NCI-H1048 (cell line): Measurements from ENCODE around the gene USP24.

Experiments used
- DNase-seq: peaks from one replicate; lab custom pipeline; 2025; lab: John Stamatoyannopoulos, UW

USP24 gene

DNA sequence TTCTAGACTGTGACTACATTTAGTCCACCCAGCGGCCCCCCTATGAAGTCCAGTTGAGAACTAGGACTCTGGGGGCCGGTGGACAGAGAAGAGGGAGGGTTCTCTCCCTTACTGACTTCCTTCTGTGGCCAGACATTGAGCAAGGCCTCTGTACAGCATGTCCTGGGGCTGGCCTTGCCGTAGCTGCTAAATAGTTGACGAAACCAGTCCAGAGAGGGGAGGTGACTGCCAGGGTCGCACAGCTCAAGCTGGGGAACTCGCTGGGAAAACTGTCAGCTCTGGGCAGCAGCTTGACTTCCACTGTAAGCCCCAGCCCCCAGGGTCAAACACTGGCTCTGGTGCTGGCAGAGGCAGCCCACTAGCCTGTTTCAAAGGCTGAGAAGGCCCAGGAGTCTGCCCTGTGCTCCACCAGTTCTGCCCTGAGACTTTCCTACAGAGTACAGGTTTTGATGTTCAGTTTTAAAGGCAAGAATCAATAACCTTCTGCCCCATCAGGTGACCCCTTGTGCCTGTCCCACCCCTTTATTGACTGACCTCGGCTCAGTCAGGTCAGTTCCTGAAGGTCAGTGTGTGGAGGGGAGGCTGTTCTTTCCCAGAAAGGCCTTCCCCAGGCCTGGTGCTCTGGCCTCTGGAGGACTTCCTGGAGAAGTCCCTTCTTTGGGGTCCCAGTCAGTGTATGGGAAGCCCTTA, 161.8 kb downstream of the USP24 start:
- no peak for DNase-seq

DNA sequence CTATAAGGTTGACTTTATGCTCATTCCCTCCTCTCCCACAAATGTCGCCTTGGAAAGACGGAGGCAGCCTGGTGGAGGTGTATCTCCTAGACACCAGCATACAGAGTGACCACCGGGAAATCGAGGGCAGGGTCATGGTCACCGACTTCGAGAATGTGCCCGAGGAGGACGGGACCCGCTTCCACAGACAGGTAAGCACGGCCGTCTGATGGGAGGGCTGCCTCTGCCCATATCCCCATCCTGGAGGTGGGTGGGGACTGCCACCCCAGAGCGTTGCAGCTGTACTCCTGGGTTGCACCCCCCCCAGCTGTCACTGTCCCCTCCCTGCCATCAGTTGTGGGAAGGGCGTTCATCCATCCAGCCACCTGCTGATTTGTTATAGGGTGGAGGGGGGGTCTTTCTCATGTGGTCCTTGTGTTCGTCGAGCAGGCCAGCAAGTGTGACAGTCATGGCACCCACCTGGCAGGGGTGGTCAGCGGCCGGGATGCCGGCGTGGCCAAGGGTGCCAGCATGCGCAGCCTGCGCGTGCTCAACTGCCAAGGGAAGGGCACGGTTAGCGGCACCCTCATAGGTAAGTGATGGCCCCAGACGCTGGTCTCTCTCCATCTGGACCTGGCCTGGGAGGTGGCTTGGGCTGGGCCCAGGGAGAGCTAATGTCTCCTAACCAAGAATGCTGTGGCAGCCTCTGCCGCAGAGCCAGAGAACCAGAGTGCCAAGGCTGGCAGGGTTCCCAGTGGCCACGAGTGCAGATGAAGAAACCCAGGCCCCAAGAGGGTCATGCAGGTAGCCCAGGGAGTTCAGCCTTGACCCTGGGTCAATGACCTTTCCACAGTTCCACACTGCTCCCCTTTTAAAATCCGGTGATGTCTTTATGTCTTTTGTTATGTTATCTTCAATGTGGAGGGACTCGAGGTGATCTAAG, 162.7 kb downstream of the USP24 start:
- no peak for DNase-seq

DNA sequence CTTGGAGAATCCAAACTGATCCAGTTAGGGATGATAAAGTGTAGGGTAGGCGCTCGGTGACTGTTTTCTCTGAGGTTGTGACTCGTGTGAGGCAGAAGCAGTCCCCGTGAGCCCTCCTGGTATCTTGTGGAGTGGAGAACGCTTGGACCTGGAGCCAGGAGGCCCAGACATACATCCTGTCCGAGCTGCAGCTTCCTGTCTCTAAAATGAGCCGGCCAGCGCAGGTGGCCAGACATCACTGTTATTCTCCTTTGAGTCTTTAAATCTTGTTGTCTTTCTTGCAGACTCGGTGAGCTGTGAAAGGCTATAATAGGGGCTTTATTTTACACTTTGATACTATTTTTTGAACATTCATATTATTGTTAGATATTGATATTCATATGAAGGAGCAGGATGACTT, 163.5 kb downstream of the USP24 start:
- DNase-seq = no peak

DNA sequence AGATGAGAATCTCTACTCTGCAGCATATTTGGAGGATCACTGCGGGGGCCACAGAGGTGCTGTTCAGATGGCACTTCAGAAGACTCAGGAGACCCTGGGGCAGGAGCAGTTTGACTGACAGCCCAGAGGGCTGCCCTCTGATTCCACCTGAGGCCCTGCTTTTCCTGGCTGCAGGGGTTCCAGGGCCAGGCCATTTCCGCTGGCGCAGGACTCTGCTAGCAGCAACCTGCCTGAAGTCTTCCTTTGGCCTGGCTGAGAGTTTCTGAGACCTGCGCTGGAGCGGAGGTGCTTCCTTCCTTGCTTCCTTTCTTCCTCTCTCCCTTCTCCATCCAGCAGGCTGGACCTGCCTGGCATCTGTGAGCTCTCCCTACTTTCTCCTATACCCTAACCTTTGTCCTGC, 164.0 kb downstream of the USP24 start:
- no peak for DNase-seq

DNA sequence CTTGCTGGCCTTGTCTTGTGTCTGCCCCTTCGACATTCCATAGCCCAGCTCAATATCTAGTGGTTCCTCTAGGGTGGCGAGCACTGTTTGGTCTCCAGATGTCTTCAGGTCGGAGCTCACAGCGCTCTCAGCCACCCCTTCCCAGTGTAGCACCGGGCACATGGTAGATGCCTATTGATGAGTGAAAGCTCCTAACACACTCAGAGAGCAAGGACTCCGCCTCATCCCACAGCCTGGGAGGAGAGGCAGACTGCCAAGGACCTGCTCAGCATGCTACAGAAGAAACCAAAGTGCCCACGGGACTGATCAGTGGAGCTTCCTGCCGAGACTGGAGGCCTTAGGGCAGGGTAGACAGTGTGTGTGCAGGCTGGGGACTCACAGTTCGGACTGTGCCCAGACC, 164.9 kb downstream of the USP24 start:
- DNase-seq = no peak

DNA sequence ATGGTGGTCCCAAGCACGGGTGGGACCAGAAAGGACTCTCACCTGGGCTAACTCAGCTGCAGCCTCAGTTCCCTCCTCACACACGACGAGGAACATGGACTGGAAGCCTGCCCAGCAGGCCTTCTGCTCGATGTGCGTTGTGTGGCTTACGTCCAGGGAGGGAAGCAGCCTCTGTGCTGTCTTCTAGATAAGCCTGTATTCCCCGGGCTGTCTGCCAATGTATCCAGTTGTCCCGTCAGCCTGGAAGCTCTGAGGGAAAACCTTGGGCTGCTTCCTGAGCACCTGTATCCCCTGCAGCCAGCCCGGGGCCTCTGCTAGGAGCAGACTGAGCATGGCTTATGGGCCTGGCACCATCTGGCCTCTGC, 165.3 kb downstream of the USP24 start:
- DNase-seq = no peak

DNA sequence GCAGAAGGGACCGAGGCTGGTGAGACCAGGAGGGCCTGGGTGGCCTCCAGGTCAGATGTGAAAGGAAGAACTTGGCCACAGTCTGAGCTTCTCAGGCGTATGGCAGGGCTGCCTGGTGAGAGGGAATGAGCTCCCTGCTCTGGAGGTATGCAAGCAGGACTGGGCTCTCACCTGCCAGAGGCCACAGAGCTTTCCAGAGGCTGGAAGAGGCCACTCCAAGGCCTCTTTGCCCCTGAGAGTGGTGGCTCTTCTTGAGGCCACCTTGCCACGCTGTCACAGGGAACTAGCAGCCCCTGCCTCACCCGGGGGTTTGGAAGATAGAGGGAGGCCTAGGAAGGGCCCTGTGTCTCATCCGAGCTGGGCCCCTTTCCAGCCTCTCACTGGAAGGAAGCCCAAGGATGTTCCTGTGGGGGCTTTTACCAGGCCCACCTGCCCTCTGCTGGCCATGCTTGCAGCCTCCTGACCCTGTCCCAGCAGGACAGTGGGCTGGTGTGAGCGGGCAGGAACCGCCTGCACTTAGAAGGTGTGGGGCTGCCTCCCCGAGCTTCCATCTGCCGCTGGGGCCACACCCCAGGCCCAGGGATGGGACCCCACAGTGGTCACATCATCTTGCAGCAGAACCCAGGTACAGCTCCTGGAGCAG, 165.8 kb downstream of the USP24 start:
- DNase-seq = no peak

DNA sequence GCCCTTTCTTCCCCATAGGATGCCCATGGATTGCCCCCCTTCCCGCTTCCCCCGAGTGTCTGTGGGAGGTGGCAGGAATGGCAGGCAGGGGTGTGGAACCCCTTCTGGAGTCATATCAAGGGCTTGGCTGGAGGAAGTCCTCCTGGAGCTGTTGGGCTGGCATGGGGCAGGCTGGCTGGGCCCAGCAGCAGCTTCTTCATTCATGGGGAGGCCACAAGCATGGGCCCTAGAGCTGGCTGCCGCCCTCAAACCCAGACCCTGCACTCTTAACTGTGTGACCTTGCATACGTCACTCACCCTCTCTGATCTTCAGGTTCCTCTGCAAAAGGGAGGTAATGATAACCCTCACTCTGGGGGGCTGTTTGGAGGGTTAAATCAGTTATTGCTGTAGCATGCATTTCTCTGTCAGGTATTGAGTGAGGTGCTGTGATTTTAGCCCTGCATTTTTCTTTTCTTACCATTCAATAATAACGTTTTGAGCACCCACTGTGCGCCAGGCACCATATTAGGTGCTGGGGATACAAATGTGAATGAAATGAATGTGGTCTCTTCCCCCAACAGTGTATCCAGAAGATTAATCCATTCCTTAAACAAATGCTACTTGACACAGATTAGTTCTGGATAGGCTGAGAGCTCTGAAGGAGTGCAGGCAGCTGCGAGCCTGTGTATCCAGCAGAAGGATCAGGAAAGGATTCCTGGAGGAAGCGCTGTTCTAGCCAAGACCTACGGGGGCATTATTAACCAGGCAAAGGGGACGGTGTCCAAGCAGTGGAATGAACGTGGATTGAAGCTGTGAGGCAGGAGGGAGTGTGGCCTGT, 166.5 kb downstream of the USP24 start:
- no peak for DNase-seq

DNA sequence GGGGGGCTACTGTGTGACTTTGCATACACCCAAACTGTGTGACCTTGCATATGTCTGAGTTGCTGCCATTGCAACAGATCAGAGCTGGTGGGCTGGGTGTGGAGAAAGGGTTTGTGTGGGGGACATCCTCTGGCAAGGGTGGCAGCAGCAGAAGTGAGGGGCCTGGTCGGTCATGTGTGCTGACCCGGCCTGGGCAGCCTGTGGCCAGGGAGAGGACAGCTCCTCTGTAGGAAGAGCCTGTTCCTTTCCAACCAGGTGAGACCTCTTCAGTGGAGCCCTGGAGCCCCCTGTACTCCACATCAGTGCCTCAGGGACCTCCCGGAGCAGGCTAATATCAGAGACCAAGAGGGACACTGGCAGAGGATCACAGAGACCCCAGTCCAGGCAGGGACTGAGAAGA, 167.6 kb downstream of the USP24 start:
- DNase-seq = no peak

DNA sequence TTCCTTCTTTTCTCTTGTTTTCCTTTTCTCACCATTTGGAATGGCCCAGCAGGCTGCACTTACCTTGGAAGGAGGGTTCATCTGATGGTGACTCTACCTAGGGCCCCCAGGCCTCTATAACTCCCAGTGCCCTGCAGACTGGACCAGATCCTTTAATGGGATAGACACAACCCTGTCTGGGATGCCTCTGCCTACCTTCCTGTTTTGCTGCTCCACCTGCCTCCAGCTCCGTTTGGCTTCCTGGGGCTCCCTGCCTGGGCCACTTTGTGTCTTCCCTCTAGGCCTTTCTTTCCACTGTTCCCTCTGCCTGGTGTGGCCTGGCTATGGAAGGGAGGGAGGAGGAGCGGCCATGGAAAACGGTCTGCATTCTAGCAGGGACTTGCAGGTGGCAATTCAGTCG, 168.3 kb downstream of the USP24 start:
- no peak for DNase-seq

DNA sequence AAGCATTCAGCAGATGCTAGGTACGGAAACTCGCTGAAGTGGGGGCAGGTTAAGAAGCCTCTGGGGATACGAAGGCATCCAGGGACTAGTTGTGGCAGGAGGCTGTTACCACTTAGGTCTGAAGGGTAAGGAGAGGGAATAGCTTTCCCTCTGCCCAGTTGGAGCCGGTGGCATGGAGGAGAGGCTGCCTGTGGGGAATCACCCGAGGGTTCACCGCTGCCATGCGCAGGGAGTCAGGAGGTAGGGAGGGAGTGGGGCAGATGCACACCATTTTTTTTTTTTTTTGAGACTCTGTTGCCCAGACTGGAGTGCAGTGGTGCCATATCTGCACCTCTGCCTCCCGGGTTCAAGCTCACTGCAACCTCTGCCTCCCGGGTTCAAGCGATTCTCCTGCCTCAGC, 169.7 kb downstream of the USP24 start:
- no peak for DNase-seq

DNA sequence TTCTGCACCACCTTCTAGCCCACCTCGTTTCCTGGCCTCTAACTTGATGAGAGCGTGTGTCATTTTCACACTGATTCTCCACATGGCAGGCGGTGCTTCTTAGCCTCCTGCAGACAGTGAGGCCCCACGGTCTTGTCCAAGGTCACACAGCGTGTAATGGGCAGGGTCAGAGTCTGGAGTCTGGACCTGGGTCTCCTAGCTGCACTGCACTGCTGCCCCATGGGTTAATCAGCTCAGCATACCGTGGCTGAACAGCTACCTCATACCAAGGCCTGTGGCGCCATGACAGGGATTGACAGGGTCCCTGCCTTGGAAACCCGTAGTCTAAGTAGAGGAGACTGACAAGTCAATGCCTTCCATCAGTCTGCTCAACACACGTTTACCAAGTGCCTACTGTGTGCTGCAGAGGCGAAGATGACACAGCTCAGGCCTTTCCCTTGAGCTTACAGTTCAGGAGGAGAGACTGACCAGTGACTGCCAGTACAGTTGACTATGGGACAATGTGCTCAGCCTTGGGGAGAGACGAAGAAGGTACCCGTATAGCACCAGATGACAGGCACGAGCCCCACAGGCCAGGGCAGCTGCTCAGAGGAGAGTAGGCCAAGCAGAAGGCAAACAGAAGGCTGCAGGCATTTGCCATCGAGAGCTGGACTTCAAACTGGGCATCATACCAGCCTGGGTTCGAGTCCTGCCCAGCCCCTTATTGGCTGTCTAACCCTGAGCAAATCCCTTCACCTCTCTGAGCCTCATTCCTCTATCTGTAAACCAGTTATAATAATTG, 170.4 kb downstream of the USP24 start:
- no peak for DNase-seq

DNA sequence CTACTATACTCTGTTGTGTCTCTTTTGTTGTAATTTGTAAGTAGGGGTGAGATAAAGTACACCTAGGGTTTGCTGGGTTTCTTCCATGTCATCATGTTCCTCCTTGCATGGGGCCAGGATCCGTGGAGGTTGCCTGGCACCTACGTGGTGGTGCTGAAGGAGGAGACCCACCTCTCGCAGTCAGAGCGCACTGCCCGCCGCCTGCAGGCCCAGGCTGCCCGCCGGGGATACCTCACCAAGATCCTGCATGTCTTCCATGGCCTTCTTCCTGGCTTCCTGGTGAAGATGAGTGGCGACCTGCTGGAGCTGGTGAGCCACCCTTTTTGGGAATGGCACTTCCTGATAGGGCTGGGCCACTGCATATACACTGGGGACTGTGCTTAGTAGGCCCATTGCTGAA, 171.4 kb downstream of the USP24 start:
- DNase-seq = no peak

DNA sequence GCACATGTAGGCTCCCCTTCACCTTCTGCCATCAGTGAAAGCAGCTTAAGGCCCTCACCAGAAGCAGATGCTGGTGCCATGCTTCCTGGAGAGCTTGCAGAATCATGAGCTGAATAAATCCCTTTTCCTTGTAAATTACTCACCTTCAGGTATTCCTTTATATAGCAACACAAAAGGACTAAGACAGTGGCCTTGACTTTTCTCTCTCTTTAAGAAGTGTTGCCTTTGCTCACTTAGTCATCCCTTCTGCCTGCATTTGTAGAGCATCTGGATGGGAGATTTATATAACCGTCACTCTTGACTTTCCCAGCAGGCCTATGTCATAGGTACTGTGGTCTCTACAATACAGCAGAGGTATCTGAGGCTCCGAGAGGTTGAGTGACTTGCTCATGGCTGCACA, 172.2 kb downstream of the USP24 start:
- DNase-seq = no peak

DNA sequence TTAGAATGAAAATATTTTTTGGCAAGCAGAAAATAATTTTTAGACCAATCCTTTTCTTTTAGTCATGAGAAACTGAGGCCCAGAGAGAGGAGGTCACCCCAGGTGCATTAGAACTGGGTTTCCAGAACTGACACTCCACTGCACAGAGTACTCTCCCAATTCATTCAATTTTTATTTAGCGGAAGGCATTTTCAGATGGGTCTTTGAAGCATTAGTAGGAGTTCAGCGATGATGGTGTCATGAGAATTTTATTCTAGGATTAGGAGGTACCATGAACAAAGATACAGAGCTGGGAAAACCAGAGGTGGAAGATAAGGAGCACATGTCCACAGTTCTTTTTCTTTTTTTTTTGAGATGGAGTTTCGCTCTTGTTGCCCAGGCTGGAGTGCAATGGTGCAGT, 173.6 kb downstream of the USP24 start:
- no peak for DNase-seq

DNA sequence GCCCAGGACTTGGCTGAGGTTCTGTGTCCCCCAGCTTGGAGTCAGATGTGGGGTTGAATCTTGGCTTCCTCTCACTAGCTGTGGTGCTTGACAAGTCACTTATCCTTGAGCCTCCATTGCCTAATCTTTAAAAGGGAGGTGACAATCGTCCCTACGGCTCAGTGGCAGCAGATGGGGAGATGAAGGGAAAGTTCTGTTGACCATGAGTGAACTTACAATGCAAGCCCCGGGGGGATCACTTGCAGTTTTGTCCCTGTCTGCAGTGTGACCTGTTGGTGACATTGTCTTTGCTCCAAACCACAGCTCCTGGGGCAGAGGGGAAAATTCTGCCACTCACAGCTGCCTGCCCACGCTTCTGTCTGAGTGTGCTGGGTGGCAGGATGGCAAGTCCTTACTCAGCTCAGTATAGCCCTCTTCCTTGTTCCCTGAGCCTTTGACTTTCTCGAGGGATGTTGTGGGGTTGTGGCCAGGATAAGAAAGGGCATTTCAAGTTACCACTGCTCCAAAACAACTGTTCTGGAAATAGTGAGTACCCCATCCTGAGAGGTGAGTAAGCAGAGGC, 174.2 kb downstream of the USP24 start:
- DNase-seq = no peak

DNA sequence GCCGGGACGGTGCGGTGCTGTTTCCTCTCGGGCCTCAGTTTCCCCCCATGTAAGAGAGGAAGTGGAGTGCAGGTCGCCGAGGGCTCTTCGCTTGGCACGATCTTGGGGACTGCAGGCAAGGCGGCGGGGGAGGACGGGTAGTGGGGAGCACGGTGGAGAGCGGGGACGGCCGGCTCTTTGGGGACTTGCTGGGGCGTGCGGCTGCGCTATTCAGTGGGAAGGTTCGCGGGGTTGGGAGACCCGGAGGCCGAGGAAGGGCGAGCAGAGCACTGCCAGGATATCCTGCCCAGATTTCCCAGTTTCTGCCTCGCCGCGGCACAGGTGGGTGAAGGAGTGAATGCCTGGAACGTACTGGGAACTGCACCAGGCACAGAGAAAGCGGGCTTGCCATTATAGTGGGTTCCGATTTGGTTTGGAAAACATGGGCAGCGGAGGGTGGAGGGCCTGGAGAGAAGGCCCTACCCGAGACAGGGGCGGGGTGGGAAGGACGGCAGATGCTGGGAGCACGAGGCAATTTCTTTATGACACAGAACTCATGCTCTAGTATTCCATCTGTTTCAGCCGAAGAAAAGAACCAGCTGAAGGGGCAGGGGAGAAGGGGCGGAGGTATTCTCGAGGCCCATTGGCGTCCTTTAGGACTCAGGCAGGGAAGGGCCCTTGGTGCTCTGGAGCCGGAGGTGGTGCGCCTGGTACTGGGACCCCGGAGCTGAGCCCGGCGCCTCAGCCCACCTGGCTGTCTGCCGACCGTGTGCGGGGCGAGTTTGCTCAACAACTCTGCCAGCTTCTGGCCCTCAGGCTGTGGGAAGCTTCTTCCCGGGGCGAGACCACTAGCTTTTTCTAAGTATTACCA, 174.9 kb downstream of the USP24 start:
- no peak for DNase-seq

DNA sequence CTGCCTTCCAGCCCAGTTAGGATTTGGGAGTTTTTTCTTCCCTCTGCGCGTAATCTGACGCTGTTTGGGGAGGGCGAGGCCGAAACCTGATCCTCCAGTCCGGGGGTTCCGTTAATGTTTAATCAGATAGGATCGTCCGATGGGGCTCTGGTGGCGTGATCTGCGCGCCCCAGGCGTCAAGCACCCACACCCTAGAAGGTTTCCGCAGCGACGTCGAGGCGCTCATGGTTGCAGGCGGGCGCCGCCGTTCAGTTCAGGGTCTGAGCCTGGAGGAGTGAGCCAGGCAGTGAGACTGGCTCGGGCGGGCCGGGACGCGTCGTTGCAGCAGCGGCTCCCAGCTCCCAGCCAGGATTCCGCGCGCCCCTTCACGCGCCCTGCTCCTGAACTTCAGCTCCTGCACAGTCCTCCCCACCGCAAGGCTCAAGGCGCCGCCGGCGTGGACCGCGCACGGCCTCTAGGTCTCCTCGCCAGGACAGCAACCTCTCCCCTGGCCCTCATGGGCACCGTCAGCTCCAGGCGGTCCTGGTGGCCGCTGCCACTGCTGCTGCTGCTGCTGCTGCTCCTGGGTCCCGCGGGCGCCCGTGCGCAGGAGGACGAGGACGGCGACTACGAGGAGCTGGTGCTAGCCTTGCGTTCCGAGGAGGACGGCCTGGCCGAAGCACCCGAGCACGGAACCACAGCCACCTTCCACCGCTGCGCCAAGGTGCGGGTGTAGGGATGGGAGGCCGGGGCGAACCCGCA, 175.7 kb downstream of the USP24 start, which contains the start of gene PCSK9:
TSS of gene PCSK9 (plus strand) at position 207 of the 741 bp plus-strand sequence. CDS start at position 497, 290 bp downstream.
- no peak for DNase-seq

DNA sequence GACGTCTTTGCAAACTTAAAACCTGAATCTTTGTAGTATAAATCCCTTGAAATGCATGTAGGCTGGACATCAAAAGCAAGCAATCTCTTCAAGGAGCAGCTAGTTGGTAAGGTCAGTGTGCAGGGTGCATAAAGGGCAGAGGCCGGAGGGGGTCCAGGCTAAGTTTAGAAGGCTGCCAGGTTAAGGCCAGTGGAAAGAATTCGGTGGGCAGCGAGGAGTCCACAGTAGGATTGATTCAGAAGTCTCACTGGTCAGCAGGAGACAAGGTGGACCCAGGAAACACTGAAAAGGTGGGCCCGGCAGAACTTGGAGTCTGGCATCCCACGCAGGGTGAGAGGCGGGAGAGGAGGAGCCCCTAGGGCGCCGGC, 176.2 kb downstream of the USP24 start:
- no peak for DNase-seq

DNA sequence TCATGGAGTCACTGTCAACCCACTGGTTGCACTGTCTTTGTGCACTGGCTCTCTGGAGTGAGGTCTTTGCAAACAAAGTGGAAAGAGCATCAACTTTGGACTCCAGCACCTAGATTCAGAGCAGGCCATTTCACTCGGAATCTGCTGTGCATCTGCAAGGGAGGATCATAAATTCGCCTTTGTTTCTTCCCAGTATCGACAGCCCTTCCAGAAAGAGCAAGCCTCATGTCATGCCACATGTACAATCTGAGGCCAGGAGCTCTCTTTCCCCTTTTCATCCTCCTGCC, 176.7 kb downstream of the USP24 start:
- DNase-seq = no peak
